HG03342 (cell line): Measurements from ENCODE around the gene NEDD4.
"Not testable (repeated sequence)": the region's sequence is repeated elsewhere in the genome, so short reads cannot be mapped to it uniquely, and the experiment has no call there.

Source experiments
- ATAC-seq: cut with Tn5 transposase; IDR thresholded peaks from one replicate; pipeline ENCODE4 v1.9.1; 2021; ENCODE audit warnings: mild to moderate bottlenecking, moderate library complexity; ENCODE audit not compliant: unreplicated experiment

NEDD4 gene

DNA sequence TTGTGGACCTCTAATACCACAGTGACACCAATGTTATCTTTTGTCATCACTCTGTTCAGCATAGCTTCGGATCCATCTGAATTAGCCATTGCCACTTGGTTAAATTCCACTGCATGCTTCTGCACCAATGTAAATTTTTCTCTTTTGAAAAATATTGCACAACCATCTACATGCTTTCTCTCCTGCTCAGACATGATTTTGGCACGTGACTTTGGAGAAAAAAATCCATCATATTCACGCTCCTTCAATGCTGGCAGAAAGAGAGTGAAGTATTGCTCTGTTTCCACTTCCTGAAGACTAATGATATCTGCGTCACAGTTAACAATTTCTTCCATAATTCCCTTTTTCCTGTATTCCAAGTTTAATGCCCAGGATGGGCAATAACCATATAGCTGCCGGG lies 13.0 kb upstream of the NEDD4 start:
- ATAC-seq, result not testable (repeated sequence)

DNA sequence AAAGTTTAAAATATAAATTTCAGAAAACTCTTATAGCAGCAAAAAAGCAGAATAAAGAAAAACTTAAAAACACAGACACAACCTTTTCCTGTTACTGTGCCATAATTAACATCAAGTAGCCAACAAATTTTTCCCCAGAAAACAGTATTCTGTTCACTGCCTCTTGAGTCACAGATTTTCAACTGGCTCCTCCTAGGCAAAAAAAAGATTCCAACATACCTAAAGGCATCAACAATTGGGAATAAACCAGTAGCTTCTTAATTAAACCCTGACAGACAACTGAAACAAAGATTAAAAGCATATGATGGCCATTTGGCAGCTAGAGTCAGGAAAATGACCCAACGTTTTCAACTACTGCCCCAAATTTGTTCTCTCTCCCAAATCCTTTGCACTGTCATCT lies 10.9 kb upstream of the NEDD4 start:
- not testable (repeated sequence) for ATAC-seq

DNA sequence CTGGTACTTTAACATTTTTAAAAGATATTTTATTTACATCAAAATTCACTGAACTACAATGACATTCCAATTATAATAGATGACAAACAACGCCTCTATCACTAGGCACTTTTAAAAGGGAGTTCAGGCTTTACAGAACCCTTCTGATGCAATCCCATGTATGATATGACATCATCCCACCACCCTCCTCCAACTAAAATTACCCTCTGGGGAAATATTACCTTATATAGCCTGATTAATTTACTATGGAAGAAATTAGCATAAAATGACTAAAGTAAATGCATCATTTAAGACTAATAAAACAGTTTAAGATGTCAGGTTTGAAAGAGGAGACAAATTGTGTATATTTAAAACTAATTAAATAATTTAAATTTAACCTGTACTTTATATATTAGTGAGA lies 10.4 kb upstream of the NEDD4 start:
- not testable (repeated sequence) for ATAC-seq

DNA sequence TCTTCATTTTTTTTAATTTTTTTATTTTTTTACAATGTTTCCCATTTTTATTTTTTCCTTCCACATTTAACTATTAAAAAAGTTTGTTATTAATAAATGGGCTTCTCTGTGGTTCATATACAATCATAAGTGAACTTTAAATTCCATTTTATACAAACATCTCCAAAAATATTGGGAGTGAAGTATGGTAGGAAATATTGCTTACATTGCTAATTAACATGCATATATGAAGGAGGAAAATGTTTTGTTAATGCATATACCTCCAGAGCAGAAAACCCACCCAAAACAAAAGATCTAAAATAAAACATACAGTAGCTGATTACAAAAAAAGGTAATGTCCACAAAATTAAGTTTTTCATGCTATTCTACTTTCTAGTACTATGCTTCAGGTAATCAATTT lies 9.9 kb upstream of the NEDD4 start:
- not testable (repeated sequence) for ATAC-seq

DNA sequence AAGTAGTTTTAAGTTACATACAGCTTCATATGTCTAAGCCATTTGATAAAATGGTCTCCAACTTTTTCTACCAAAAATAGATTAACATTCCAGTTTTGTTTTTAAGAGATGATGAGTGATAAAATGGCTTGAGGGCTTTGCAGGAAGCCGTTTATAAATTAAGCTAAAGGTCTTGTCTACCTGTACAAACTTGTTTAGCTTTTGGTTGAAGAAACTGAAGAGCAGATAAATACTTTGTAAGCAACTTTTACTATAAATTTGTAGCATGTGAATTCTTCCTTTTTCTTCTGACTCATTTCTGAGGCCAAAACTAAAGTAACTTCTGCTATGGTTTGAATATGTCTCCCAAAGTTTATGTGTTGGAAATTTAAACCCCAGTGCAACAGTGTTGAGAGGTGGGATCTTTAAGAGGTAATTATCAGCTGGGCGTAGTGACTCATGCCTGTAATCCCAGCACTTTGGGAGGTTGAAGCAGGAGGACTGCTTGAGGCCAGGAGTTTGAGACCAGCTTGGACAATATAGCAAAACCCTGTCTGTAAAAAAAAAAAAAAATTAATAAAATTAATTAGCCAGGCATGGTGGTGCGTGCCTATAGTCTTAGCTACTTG lies 8.2 kb upstream of the NEDD4 start:
- ATAC-seq, result no peak

DNA sequence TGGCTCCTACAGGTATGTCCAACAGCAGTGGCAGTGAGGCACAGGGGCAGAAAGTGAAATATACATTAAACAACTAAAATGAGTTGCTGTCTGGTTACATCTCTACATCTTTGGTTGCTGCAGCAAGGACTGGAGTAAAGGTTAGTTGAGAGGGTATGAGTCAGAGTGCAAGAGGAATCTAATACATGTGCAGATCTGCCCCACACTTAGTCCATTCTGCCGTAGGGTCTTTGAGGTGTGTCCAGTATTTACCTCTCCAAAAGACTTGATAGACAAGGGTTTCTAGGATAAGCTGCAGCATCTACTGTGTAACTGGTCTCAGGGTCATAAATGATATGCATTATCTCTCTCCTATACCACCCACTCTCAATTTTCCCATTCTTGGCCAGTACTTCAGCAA lies 6.2 kb upstream of the NEDD4 start:
- ATAC-seq, result no peak

DNA sequence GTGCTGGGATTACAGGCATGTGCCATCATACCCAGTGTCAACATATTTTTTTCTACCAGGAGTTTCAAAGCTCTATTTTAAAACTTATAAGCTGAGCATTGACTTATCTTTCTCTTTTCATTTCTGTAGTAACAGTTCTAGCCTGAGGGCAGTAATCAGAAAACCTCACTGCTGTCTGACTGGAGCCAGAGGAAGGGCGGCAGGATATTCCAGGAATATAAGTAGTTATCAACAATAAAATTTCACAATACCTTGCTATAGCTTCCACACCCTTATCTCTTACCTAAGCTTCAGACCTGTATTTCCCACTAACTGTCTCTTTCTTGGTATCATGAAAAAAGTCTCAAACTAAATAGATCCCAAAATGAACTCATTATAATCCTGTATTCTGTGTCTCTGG lies 5.1 kb upstream of the NEDD4 start:
- ATAC-seq, result no peak

DNA sequence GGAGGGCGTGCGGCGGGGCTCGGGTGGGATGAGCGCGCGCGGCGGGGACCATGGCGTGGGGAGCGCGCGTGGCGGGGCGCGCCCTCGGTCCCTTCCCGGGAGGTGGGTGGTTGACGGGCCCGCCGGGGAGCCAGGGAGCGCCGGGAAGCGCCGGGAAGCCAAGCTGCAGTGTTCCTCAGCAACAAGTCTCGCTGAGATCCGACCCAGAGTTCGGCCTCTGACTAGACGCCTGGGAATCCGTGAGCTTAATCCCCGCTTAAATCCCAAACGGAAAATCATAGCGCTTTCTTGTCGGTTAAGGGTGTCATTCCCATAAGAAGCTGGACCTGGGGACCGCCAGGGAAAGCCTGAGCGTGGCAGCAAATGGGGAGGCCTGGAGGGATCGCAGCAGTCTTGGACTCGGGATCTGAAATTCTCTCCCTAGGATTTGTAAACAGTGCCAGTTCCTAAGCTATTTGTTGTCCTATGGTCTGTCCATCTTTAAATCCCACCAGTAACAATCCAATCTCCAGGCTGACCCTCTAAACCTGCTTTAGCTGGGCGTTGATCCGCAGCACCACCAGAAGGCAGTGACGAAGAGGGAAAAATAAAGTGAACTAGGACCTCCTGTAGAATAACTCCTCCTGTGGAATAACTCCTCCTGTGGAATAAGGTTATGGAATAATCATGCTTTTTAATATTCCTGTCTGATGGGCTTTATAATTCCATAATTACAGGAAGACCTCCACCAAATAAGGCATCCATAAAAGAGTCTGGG lies 570 bp upstream of the NEDD4 start:
- no peak for ATAC-seq

DNA sequence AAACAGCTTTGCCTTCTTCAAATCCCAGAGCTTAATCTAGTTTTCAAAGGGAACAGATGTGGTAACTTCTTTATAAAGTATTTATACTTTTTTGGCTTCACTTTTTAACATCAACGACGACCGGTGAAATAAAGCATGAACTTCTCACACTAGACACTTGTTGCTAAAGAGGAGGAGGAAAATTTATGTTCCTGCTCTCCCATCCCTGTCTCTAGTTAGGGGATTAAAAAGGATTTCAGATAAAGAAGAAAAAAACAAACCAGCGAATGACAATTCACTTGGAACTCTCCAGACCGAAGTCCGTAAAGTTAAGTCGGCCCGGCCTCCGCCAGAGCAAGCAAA lies 672 bp downstream of the NEDD4 start:
- no peak for ATAC-seq

DNA sequence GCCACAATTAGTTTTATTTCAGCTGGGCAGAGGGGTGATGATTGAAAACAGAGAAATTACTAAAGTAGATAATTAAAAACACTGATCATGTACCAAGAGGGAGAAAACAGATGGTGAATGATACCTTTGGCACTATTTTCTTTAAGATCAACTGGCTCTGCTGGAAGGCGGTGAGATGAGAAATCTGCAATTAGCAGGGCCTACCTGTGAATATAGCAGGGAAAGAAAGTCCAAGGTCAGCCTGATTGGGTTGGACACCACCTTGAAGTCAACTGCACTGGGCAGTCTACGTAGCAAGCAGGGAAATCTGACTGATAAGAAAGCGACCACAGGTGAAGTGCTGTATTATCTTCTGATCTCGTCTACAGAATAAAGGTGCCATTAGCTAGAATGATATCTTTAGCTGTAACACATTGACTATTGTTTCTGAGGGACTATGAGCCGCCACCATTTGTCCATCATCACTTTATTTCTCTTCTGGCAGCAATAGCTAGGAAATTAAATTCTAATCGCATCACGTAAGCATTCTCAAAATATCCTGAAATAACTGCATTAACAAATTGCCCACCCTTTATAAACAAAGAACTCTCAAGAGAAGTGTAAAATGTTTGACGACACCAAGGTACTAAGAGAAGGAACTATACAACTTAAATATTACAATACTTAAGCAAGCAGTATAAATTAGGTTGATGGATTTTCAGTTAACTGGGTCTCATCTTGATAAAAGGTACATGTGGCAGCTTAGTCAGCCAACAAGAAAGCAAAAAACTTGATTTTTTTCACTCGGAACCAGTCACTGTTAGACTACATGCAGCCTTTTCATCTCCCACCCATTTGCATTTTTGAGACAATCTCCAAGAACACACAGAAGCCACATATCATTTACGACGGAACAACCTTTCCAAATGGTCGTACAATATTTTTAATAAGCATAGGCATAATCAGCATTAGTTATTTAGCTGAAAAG lies 1.3 kb downstream of the NEDD4 start:
- ATAC-seq, result no peak

DNA sequence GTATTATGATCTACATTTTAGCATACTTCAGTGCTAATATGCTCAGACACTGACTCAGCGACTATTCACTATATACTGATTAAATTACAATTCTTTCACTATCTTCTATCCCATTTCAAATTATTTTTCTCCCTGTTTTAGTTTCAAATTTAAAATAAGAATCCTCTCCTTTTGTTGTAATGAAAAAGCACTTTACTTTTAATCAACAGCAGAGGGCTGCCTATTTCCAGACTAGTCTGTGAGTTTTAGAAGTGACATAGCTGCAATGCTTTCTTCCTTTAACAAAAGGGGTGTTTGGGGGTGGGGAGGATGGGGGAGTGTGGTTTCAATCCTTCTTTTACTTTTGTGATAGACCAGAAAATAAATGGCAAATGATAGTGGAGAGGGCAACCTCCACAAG lies 2.4 kb downstream of the NEDD4 start:
- no peak for ATAC-seq

DNA sequence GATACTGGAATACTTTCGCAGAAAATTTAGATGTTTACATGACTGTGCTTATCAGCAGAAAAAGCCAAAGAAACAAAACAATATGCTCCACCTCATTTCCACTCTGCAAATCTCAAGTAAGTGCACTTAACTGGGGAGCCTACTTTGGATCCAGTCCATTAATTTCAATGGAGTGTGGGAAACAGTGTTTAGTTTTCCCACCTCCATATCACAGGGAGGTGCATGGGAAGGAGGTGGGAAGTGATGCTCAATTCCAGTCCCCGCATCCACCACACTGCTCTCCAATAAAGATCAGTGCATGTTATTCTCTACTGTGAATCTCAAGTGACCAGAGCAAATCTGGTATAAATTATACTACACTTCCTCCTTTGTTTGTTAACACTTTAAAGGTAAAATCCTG lies 2.9 kb downstream of the NEDD4 start:
- ATAC-seq, result no peak

DNA sequence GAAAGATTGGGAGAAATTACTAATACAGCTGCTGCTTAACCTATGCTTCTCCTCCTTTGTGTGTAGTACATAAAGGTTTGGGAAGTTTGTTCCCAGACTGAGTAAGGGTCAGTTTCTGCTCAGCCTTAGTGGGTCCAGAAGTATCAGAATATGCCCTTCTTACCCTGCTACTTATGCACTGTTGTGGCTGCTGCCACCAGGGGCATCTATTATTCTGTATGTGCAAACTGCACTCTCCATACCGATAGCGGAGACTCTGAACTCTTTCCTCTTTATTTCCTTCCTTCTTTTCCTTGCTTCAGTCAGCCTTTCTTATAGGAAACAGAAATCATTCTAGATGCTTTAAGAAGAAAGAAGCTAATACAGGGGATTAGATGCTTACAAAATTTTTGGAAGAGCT lies 4.0 kb downstream of the NEDD4 start:
- ATAC-seq, result no peak

DNA sequence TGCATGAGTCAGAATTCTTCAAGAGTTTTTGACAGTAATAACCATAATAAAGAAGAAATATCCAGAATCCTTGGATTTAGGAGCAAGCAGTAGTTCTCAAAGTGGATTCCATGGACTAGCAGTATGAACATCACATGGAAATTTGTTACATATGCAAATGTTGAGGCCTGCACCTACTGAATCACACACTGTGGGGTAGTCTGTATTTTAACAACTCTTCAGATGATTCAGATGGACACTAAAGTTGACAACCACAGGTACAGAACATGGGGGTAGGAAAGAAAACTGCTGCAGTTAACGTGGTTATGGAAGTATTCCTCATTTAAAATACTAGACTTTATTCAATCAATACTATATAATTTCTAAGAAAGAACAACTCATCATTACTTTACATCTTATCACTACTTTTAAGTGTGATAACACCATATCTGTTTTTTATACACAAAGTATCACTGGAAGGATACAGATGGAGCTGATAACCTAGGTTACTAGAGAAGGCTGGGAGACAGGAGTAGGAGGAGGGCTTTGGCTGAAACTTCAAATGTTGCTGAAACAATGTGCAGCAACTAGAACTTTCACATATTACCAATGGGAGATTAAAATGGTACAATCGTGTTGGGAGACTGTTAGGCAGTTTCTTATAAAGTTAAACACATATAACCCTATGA lies 11.7 kb downstream of the NEDD4 start:
- ATAC-seq, result no peak

DNA sequence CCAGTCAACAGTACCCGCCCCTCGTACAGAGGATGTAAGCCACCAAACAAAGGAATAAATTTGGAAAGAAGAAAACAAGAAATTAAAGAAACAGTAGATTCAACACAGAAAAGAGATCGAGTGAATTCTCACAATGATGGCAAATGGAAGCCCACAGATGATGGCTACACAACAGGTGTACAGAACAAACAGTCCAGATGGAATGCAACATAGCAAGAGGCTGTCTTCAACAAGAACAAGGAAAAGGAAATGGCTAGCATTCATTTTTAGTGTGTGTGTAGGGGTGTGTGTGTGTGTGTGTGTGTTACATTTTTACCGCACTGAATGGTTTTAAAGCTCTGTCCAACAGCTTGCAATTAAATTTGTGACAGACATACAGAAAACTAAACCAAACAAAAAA lies 12.9 kb downstream of the NEDD4 start:
- no peak for ATAC-seq

DNA sequence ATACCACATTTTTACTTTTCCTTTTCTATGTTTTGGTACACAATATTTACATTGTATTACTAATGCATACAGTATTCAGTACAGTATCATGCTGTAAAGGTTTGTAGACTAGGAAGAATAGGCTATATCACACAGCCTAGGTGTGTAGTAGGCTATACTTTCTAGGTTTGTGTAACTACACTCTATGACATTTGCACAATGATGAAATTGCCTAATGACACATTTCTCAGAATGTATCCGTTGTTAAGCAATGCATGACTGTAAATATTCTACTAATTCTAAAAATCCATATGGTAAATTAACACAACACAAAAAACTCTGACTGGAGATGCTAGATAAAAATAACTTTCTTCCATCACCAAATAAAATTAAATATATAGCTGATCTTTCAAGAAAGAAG lies 16.2 kb downstream of the NEDD4 start:
- no peak for ATAC-seq

DNA sequence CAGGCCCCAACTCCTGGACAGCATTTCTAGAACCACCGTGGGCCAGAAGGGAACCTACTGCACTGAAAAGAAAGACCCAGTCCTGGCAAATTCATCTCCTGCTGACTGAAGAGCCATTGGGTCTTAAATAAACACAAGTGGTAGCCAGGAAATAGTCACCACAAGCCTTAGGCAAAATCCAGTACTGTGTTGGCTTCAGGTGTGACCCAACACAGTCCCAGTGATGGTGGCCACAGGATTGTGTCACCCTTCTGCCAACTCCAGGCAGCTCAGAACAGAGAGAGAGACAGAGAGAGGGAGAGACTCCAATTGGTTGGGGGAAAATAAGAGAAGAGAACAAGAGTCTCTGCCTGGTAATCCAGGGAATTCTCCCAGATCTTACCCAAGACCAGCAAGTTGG lies 23.1 kb downstream of the NEDD4 start:
- no peak for ATAC-seq

DNA sequence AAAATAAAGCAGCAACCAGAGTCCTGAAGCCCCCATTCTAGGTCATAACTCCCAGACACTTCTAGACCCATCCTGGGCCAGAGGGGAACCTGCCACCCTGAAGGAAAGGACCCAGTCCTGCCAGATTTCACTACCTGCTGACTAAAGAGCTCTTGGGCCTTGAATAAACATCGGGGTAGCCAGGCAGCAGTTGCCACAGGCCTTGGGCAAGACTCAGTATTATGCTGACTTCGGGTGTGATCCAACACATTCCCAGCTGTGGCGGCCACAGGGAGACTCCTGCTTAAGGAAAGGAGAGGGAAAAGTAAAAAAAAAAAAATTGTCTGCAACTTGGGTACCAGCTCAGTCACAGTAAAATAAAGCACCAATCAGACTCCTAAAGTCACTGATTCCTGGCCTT lies 23.8 kb downstream of the NEDD4 start:
- ATAC-seq, result no peak

DNA sequence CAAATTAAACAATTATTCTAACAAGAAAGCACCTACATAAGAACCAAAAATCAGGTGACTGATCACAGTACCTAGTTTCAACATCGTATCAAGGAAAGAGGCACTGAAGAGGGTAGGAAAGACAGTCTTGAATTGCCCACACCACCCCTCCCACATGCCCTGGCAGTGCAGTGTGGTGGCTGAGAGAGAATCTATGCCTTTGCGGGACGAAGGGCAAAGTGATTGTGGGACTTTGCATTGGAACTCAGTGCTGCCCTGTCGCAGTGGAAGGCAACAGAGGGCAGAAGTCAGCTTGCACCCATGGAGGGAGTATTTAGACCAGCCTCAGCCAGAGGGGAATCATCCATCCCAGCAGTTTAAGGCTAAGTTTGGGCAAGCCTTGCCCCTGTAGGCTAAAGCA lies 24.5 kb downstream of the NEDD4 start:
- no peak for ATAC-seq

DNA sequence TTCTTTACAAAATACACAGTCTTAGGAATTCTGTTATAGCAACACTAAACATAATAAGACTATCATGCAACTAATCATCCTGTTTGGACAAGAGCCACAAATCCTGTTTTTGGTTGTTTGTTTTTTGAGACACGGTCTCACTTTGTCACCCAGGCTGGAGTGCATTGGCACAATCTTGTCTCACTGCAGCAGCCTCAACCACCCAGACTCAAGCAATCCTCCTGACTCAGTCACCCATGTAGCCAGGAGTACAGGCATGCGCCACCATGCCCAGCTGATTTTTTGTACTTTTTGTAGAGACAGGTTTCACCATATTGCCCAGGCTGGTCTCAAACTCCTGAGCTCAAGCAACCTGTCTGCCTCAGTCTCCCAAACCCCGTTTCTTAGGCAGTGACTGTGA lies 28.3 kb downstream of the NEDD4 start:
- no peak for ATAC-seq

DNA sequence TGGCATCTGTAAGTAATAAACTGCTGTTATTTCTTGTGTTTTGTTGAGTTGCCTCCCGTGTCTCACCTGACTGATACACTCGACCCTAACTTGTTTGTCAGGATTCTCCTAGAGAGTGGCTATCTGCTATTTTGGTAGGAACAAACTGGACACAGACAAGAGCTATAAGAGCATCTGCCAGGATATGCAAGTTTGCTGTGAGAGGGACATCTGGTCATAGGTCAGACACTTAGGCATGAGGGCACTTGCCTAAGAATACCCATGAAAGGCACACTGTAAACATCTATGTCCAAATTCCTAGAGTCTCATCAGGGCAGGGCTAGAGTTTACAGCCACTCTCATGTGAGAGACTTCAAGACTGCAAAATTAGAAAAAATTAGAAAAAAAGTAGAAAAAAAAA lies 32.5 kb downstream of the NEDD4 start:
- ATAC-seq, result no peak
